WTC11 (cell line): ENCODE data around the gene CARS1. TPM values are rescaled to one million over a fixed set of nuclear protein-coding genes. Genes with fewer than 3 reads are reported as not detected.

Experiments
- ATAC-seq: fragments of 200-7000 bp; cut with Tn5 transposase; 2 replicates; pipeline ENCODE4 v1.10.0; 2021; ENCODE audit warnings: mild to moderate bottlenecking, moderate library complexity
- CTCF ChIA-PET: fragments of 300-600 bp; sonication (Branson Sonifier 250); formaldehyde crosslinking; loops from one replicate; lab custom pipeline; 2021; ENCODE audit warnings: antibody characterized with exemption; lab: Charles Lee
- POLR2A ChIA-PET: fragments of 350-600 bp; sonication (Branson Sonifier 250); formaldehyde crosslinking; loops from one replicate; lab custom pipeline; 2021; ENCODE audit warnings: antibody characterized with exemption; lab: Charles Lee
- DNase-seq: peaks from one replicate; pipeline ENCODE4 v3.0.0; 2021; ENCODE audit warnings: low spot score
- H3K27ac Mint-ChIP-seq: 2 replicates; pipeline ENCODE4 v1.8.0; 2021; ENCODE audit warnings: mixed read lengths
- H3K27me3 Mint-ChIP-seq: 2 replicates; pipeline ENCODE4 v1.8.0; 2021; ENCODE audit warnings: low read depth, mild to moderate bottlenecking, moderate library complexity, mixed read lengths
- H3K36me3 Mint-ChIP-seq: 2 replicates; pipeline ENCODE4 v1.8.0; 2021; ENCODE audit warnings: mixed read lengths
- H3K4me1 Mint-ChIP-seq: 2 replicates; pipeline ENCODE4 v1.8.0; 2022; ENCODE audit warnings: mixed read lengths
- H3K4me3 Mint-ChIP-seq: 2 replicates; pipeline ENCODE4 v1.8.0; 2021; ENCODE audit warnings: mild to moderate bottlenecking, moderate library complexity, mixed read lengths
- H3K9me3 Mint-ChIP-seq: 2 replicates; pipeline ENCODE4 v1.8.0; 2021; ENCODE audit warnings: mixed read lengths
- ESRRA ChIP-seq: sonication (generic); formaldehyde crosslinking; IDR thresholded peaks from 2 replicates; pipeline ENCODE4 v1.8.1; 2022; ENCODE audit warnings: mild to moderate bottlenecking, missing genetic modification reagents, borderline replicate concordance
- GABPB1 ChIP-seq: sonication (generic); formaldehyde crosslinking; IDR thresholded peaks from 2 replicates; pipeline ENCODE4 v1.8.1; 2023; ENCODE audit warnings: mild to moderate bottlenecking, missing genetic modification reagents
- NR3C1 ChIP-seq: sonication (generic); formaldehyde crosslinking; conservative IDR thresholded peaks from 2 replicates; pipeline ENCODE4 v1.8.1; 2023; ENCODE audit warnings: low read depth, mild to moderate bottlenecking, missing genetic modification reagents
- TEAD1 ChIP-seq: sonication (generic); formaldehyde crosslinking; IDR thresholded peaks from 2 replicates; pipeline ENCODE4 v1.8.0; 2022; ENCODE audit warnings: mild to moderate bottlenecking, missing genetic modification reagents
- ZNF219 ChIP-seq: sonication (generic); formaldehyde crosslinking; IDR thresholded peaks from 2 replicates; pipeline ENCODE4 v1.8.0; 2023; ENCODE audit warnings: missing genetic modification reagents, mild to moderate bottlenecking, borderline replicate concordance
- ZNF317 ChIP-seq: sonication (generic); formaldehyde crosslinking; IDR thresholded peaks from 2 replicates; pipeline ENCODE4 v1.8.1; 2023; ENCODE audit warnings: low read depth, mild to moderate bottlenecking, moderate library complexity, missing genetic modification reagents, borderline replicate concordance
- total RNA-seq: library from RNA; stranded (reverse); gene quantifications from 3 replicates; pipeline ENCODE4 v1.2.3, GENCODE V29; 2021
- TF ChIP-seq, protein P1 (sequence below): fragments of 250-450 bp; sonication (Bioruptor Pico); IDR thresholded peaks from 2 replicates; pipeline ENCODE4 v2.1.2; 2022; ENCODE audit warnings: mild to moderate bottlenecking, moderate library complexity
- TF ChIP-seq, protein P2 (sequence below): fragments of 250-450 bp; sonication (Bioruptor Pico); IDR thresholded peaks from 2 replicates; pipeline ENCODE4 v1.8.0; 2021; ENCODE audit warnings: mild to moderate bottlenecking
- TF ChIP-seq, protein P3 (sequence below): sonication (generic); formaldehyde crosslinking; IDR thresholded peaks from 2 replicates; pipeline ENCODE4 v1.8.1; 2022; ENCODE audit warnings: missing genetic modification reagents, borderline replicate concordance
- TF ChIP-seq, protein P4 (sequence below): sonication (generic); formaldehyde crosslinking; IDR thresholded peaks from 2 replicates; pipeline ENCODE4 v1.8.1; 2022; ENCODE audit warnings: low read depth, missing genetic modification reagents, borderline replicate concordance
- TF ChIP-seq, protein P5 (sequence below): sonication (generic); formaldehyde crosslinking; IDR thresholded peaks from 2 replicates; pipeline ENCODE4 v1.8.1; 2023; ENCODE audit warnings: mild to moderate bottlenecking, moderate library complexity, missing genetic modification reagents

The CARS1 gene
- total RNA-seq, 1 experiment from 2014 or later, result 92.0 TPM

DNA sequence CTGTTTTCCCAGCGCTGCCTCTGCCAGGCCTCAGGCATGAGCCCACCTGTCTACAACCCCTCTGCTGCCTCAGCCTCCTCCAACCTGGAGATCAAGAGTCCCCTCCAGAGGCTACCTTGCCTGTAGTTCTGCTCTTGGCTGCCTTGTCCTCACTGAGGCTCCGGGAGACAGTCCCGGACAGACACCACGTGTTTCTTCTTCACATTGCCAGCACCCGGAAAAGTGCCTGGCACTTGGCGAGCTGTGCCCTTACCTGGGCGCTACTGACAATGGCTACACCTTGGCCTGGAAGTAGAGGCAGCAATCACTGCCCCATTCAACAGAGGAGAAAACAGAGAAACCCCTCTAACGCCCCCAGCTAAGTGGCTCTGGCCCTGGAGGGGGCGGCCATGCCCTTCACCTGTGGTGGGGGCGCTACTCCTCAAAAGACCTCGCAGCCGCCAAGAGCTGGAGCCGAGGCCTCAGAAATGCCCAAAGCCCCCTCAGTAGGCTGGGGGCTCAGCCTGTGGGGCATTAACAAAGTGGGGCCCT is 62.1 kb downstream of the CARS1 start:
- CTCF ChIA-PET, result interaction anchor here (1.0 to 2.3 kb wide), 4 partner anchors 12 to 62 kb away, joined by 3 to 6 read pairs (median 5); partner anchors contain the start of gene CARS1
- no peak for ATAC-seq

DNA sequence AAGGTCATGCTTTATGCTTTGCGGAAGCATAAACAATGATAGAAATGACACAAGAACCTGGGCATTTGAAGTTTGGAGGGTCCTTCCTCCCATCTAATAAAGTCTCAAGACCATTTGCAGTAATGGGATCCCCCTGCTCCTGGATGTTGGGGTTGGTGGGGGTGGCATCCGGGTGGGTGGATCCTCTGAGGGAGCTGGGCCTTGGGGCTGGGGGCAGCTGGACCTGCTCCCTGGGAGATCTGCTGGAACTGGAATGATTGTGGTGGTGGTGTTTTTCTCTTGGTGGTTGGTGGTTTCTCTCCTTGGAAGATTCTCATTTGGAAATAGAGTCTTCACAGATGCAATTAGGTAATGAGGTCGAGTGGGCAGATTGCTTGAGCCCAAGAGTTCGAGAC is 62.9 kb downstream of the CARS1 start:
- 0 out of 2 replicates have a peak overlapping the region, but pooled peaks have one; percentile 17 for H3K4me3 Mint-ChIP-seq
- H3K27me3 Mint-ChIP-seq, result no peaks in the 10 kb centered on the region; the same call in 1 of the 2 replicates
- H3K27ac Mint-ChIP-seq, result no peak overlapping the region
- ChIA-PET CTCF (interaction anchor here (1.6 to 3.1 kb wide), 4 partner anchors 13 to 64 kb away, joined by 4 to 11 read pairs (median 6); no protein-coding TSS in a partner anchor), POLR2A (interaction anchor here (1.5 kb wide), 1 partner anchor 9 kb away, joined by 4 read pairs; no protein-coding TSS in a partner anchor)
- ATAC-seq (no peak), DNase-seq (no peak)
- peaks cover 19% of the 10 kb centered on the region for H3K4me1 Mint-ChIP-seq
- no peaks in the 10 kb centered on the region for H3K9me3 Mint-ChIP-seq
- TF ChIP-seq TEAD1 (CRISPR knock-in tag) (no peak), ESRRA (no peak), GABPB1 (CRISPR knock-in tag) (no peak)
- TF ChIP-seq, protein P1, sequence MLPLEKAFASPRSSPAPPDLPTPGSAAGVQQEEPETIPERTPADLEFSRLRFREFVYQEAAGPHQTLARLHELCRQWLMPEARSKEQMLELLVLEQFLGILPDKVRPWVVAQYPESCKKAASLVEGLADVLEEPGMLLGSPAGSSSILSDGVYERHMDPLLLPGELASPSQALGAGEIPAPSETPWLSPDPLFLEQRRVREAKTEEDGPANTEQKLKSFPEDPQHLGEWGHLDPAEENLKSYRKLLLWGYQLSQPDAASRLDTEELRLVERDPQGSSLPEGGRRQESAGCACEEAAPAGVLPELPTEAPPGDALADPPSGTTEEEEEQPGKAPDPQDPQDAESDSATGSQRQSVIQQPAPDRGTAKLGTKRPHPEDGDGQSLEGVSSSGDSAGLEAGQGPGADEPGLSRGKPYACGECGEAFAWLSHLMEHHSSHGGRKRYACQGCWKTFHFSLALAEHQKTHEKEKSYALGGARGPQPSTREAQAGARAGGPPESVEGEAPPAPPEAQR, result no peak
- no peaks in the 10 kb centered on the region; the same call in 1 of the 2 replicates for H3K36me3 Mint-ChIP-seq

More for the DNA sequence above, 62.1 kb downstream of the CARS1 start:
- TF ChIP-seq ZNF219 (no peak), NR3C1 (CRISPR knock-in tag) (no peak)
- TF ChIP-seq, protein P2, sequence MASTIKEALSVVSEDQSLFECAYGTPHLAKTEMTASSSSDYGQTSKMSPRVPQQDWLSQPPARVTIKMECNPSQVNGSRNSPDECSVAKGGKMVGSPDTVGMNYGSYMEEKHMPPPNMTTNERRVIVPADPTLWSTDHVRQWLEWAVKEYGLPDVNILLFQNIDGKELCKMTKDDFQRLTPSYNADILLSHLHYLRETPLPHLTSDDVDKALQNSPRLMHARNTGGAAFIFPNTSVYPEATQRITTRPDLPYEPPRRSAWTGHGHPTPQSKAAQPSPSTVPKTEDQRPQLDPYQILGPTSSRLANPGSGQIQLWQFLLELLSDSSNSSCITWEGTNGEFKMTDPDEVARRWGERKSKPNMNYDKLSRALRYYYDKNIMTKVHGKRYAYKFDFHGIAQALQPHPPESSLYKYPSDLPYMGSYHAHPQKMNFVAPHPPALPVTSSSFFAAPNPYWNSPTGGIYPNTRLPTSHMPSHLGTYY (CRISPR knock-in tag), result no peak
- TF ChIP-seq, protein P3, sequence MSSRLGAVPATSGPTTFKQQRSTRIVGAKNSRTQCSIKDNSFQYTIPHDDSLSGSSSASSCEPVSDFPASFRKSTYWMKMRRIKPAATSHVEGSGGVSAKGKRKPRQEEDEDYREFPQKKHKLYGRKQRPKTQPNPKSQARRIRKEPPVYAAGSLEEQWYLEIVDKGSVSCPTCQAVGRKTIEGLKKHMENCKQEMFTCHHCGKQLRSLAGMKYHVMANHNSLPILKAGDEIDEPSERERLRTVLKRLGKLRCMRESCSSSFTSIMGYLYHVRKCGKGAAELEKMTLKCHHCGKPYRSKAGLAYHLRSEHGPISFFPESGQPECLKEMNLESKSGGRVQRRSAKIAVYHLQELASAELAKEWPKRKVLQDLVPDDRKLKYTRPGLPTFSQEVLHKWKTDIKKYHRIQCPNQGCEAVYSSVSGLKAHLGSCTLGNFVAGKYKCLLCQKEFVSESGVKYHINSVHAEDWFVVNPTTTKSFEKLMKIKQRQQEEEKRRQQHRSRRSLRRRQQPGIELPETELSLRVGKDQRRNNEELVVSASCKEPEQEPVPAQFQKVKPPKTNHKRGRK (CRISPR knock-in tag), result no peak
- TF ChIP-seq, protein P4, sequence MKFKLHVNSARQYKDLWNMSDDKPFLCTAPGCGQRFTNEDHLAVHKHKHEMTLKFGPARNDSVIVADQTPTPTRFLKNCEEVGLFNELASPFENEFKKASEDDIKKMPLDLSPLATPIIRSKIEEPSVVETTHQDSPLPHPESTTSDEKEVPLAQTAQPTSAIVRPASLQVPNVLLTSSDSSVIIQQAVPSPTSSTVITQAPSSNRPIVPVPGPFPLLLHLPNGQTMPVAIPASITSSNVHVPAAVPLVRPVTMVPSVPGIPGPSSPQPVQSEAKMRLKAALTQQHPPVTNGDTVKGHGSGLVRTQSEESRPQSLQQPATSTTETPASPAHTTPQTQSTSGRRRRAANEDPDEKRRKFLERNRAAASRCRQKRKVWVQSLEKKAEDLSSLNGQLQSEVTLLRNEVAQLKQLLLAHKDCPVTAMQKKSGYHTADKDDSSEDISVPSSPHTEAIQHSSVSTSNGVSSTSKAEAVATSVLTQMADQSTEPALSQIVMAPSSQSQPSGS (CRISPR knock-in tag), result no peak
- Mint-ChIP-seq H3K4me3 (no peak overlapping the region), H3K27ac (no peak overlapping the region), H3K4me1 (peaks cover 11% of the 10 kb centered on the region), H3K27me3 (no peaks in the 10 kb centered on the region; the same call in 1 of the 2 replicates), H3K36me3 (no peaks in the 10 kb centered on the region; the same call in 1 of the 2 replicates), H3K9me3 (no peaks in the 10 kb centered on the region)
- POLR2A ChIA-PET, result no interaction called here
- no peak for DNase-seq

DNA sequence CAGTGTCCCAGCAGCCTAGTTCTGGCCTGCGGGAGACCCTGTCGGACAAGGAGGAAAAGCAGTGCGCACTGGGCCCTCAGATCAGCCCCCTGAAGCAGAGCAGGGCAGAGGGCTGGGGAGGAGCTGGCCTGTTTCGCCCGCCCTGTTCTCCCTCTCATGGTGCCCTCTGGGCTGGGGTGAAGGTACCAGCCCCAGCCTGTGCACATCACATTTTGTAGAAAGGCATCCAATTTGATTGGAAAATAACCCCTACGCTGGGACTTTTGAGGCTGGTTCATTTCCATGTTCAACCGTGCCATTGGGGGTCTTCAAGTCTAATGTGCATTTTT is 64.3 kb downstream of the CARS1 start:
- TF ChIP-seq, protein P5, sequence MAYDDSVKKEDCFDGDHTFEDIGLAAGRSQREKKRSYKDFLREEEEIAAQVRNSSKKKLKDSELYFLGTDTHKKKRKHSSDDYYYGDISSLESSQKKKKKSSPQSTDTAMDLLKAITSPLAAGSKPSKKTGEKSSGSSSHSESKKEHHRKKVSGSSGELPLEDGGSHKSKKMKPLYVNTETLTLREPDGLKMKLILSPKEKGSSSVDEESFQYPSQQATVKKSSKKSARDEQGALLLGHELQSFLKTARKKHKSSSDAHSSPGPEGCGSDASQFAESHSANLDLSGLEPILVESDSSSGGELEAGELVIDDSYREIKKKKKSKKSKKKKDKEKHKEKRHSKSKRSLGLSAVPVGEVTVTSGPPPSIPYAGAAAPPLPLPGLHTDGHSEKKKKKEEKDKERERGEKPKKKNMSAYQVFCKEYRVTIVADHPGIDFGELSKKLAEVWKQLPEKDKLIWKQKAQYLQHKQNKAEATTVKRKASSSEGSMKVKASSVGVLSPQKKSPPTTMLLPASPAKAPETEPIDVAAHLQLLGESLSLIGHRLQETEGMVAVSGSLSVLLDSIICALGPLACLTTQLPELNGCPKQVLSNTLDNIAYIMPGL (CRISPR knock-in tag), result peak; percentile 41; the same call in 1 of the 2 replicates
- TF ChIP-seq ZNF317 (CRISPR knock-in tag), result no peak
- DNase-seq, result no peak
- Mint-ChIP-seq H3K36me3 (peaks cover 4% of the 10 kb centered on the region), H3K9me3 (no peaks in the 10 kb centered on the region), H3K27me3 (no peaks in the 10 kb centered on the region; the same call in 1 of the 2 replicates), H3K4me1 (peaks cover 32% of the 10 kb centered on the region), H3K4me3 (peak overlapping the region; percentile 95), H3K27ac (peak overlapping the region; percentile 94)
- ChIA-PET CTCF (interaction anchor here (1.4 to 3.1 kb wide), 4 partner anchors 18 to 99 kb away, joined by 4 to 11 read pairs (median 8); no protein-coding TSS in a partner anchor), POLR2A (interaction anchor here (1.5 kb wide), 1 partner anchor 11 kb away, joined by 4 read pairs; no protein-coding TSS in a partner anchor)
- ATAC-seq, result peak; percentile 18
